Left cardiac atrium (tissue), 4 donors: Measurements from ENCODE around the gene FAM78A. TPM values are rescaled to one million over a fixed set of nuclear protein-coding genes. Genes with fewer than 3 reads are reported as not detected.
A peak's percentile ranks its signal among the peaks of the same experiment; 100 is the strongest.

Source experiments
- ATAC-seq, 2 donors: fragments of 200-7000 bp; cut with Tn5 transposase; one replicate each; pipeline ENCODE4 v1.9.1; 2020; ENCODE audit warnings: mild to moderate bottlenecking in 2 of 2, moderate library complexity in 2 of 2
- DNase-seq: peaks from one replicate; pipeline ENCODE4 v3.0.0-alpha.2; 2020
- intact Hi-C, 2 donors: fragments of 100-400 bp; cut with DNase I; formaldehyde crosslinking; loops; one replicate each; pipeline versions ENCODE4 v1.14.1 to v1.15.1; 2022 to 2023
- total RNA-seq, 2 donors: library from RNA; stranded (reverse); fragmentation: NEBNext Ultra II Directional; extraction: Animal tissue kit (Norgen Biotek cat#: 25700); gene quantifications; one replicate each; pipeline ENCODE4 v1.2.1, GENCODE V29; 2021
- donor health status: DM: no; HTN: yes; CAD: no.
- donor health status: DM: no; HTN: yes; CAD: no; lungs with severe emphysema.
- donor health status: DM: yes; HTN: yes; CAD: no.
- donor health status: Dilated cardiomyopathy.

Gene FAM78A
- total RNA-seq, 2 donors from 2014 or later, result 50.4 to 60.5 TPM

DNA sequence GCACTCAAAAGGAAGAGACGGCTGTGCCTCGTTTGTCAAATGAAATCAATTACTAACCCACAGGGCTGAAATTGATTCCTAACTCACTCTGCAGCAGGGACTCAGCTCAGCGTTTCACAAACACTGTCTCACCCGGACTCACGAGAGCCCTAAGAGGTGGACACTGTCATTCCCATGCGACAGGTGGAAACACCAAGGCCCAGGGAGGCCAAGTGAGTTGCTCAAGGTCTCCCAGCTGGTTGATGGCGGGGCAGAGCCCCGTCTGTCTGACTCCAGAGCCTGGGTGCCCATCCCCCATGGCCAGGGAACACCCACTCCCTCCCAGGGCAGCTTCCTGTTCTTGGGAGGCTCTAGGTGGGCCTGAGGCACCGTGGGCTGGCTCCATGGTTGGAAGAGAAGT lies 11.9 kb upstream of the FAM78A start:
- ATAC-seq (no peak), DNase-seq (no peak)
- intact Hi-C loops, result no loop called here

DNA sequence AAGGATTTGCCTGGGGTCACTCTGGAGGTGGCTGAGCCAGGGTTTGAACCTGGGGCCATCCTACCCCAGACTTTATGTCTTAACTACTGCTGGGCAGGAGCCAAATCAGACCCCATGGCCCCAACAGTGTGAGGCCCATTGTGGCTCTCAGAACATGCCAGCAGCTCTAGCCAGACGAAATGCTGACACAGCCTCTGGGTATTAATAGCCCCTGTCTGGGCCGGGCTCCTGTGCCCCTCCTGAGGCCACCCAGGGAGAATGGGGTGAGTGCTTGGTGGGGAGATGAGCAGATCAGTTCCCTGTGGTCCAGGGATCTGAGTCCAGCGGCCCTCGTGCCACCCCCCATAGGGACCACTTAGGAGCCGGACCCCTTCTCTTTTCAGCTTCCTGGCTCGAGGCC lies 11.0 kb upstream of the FAM78A start:
- no peak for DNase-seq

DNA sequence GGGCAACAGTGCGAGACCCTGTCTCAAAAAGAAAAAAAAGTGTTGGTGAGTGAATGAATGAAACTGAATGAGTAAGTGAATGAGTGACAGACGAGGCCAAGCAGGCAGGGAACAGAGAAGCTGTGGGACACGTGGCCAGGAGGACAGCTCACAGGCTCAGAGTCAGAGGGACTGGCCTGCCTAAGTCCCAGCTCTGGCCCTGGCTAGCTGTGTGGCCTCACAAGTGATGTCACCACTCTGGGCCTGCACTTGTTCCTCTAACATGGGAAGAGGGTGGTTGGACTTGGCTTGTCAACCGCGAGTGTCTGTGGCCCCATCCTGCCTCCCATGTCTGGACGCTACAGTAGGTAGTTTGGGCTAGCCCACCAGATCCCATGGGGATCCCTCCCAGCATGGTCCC lies 8.5 kb upstream of the FAM78A start:
- no peak for DNase-seq

More for the DNA sequence above, 11.0 kb upstream of the FAM78A start:
- no peak for ATAC-seq
- intact Hi-C loops, result no loop called here

DNA sequence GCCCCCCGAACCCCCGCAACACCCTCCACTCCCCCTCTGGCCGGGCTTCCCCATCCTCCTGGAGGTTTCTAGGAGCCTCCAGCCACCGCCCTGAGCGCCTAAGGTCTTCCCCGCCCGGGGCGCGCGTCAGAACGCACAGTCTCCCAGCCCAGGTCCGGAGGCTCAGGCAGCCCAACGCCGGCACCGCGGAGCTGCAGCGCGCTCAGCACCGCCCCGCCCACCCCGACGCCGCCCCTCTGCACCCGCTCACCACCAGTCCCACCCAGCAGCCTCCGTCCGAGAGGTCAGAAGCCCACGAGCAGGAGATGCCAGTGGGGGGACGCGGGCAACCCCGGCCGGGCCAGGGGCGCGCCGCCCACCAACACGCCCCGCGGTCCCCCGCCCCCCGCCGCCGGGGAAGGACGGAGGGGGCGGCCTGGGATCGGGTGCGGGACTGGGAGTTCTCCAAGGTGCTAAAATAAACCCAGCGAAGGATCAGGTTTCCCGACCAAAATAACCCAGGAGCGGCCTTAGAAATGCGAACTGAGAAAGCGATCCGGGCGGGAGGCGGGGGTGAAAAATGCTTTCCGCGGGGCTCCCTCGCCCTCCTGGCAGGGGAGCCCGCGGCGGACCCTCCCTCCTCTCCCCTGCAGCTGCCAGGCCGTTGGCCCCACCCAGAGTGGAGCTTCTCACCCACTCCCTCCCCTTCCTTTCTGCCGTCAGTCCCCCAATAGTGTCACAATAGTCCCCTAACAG lies 6.5 kb upstream of the FAM78A start:
- ATAC-seq (peak; percentile 48 to 56), DNase-seq (peak; percentile 63)
- intact Hi-C loops, result no loop called here

More for the DNA sequence above, 8.5 kb upstream of the FAM78A start:
- no peak for ATAC-seq
- intact Hi-C loops, result no loop called here

DNA sequence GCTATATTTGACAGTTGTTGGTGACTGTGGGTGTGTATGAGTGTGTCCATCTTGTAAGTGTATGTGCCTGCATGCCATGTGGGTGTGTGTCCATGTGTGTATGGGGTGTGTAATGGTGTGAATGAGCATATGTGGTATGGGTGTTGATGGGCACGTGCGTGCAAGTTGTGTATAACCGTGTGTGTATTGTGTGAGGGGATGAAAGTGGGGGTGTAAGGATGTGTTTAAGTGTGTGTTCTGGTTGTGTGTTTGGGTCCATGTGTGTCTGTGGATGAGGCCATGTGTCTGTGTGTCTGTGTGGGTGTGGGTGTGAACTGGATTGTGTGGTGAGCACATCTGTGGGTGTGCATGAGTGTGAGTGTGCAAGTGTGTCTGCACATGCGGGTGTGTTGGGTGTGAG lies 5.9 kb upstream of the FAM78A start:
- no peak for DNase-seq
- intact Hi-C loops, result no loop called here
- no peak for ATAC-seq

DNA sequence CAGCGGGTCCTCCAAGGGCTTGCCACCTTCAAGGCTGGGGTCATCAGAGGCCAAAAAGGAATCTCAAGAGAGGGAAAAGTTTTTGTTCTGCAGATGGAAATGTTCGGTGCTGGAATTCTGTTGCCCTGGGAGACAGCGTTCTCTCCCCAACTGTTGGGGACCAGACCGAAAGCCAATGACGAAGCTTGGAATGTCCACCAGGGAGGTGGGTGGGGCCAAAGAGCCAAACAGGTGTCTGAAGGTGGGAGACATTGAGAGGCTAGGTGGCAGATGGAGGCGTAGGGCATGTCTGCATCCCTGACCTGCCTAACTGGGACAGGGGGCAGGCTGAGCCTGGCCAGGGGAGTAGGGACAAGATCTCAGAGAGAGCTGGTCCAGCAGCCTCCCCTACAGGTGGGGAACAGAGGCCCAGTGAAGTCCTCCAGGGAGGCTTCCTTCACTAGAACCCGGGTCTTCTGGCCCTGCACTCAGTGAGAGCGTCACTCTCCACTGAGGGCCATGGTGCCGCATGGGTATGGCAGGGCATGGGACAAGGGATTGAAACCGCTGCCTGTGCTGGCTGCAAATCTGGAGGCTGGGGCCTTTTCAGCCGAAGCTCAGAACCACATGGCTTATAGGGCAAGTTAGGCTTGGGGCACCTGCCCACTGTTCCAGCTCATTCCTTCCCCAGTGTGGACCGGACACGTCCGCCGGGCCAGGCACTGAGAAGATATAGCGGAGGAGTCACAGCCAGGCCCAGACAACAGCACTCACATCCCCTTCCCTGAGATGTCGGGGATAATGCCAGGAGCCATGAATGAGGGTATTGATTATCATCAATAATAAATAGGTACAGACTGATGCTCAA lies 5.0 kb upstream of the FAM78A start:
- DNase-seq, result no peak
- intact Hi-C loops, result no loop called here
- no peak for ATAC-seq

DNA sequence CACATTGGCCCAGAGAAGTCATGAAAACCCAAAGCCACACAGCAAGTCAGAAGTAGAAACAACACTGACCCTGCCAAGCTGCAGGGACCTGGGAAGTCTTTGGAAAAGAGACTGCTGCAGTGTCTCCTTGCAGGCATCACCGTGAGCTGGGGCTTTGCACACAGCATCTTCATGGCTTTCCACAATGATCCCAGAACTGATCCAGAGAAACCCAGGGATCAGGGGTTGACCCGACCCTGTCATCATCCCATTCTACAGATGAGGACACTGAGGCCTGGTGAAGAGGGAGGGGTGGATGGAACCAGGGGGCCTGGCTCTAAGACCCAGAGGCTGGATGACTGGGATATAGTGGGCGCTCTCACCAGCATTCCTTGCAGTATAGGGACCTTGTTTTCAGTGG lies 4.3 kb upstream of the FAM78A start:
- intact Hi-C loops, result no loop called here
- ATAC-seq (no peak), DNase-seq (no peak)

DNA sequence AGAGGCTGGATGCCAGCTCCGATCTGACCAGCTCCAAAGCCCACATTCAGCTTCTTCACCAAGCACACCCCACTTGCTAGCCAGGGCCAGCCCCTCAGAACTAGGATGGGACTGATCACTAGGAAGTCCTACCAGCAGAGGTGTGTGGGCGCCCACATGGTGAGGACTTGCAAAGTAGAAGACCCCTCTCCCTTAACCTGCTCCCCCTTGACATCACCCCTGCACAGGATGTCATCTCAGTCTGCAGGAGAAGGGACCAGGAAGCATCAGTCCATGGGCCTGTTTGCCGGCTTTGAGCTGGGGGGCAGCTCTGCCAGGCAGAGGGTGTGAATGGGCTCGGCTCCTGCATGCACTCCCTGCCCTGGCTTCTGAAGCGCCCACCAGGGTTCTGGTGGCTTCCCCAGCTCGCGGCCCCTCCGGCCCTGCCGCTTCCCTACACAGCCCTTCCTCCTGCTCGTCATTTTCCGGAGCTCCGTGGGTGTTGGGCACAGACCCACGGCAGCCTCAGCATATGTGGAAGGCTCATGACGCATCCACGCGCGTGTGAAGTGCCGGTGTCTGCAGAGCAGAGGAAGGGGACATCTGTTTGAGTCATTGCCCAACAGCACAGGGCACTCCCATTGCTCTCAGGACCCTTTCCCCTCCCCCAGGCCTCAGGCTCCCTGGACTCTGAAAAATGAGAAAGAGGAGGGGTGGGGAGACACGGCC lies 3.7 kb upstream of the FAM78A start:
- ATAC-seq (no peak), DNase-seq (no peak)

DNA sequence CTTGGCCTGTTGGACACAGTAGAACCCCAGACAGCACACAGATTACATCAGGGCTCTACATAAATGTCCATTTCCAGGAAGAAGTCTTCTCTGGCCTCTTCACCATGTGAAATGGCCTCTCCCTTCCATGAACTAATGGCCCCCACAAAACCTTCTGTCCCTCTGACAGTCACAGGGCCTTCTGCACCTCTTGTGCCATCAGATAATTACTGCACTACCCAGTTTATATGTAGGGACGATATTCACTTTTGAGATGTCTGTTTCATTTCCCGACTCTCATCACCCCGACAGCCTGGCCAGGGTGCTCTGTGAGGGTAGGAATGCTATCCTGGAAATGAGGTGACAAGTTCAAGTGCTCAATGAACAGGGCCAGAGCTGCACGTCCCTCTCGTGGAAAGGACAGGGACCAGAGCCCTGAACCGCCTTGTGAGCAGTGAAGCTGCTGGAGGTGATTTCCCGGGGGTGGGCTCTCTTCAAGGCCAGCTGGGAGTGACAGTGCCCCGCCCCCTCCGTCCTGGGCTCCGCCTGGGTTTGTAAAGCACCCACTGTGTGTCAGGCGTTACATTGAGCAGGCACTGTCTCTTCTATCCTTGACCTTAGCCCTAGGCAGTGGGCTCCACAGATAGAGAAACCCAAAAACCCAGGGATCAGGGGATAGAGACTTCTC lies 3.0 kb upstream of the FAM78A start:
- peak; percentile 57 for DNase-seq
- peak in 1 of 2 donors; percentile 8 for ATAC-seq
- intact Hi-C loops, result loop anchor here (5.0 to 10.0 kb wide), 3 partner anchors 53 to 105 kb away; no protein-coding TSS in a partner anchor

More for the DNA sequence above, 3.7 kb upstream of the FAM78A start:
- intact Hi-C loops, result loop anchor here (5.0 to 10.0 kb wide), 3 partner anchors 52 to 105 kb away; no protein-coding TSS in a partner anchor

DNA sequence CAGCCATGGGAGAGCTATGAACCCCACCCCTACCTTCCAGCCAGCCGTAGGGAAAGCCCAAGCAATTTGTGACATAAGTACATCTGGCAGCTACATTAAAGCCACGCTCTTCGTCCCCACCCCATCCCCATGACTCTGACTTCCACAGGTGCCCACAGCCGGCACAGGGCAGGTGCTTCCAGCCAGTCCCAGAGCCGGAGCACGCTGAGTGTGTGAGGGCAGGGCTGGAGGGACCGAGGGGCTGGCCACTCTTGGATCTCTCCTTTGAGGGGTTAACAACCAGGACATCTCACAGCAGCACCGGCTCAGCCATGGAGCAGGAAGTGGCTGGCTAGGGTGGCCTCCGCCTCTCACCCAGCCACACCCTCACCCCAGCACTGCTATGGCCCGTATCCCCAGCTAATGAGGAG lies 2.4 kb upstream of the FAM78A start:
- DNase-seq, result no peak
- no peak for ATAC-seq
- intact Hi-C loops, result loop anchor here (5.0 to 10.0 kb wide), 3 partner anchors 54 to 104 kb away; no protein-coding TSS in a partner anchor

DNA sequence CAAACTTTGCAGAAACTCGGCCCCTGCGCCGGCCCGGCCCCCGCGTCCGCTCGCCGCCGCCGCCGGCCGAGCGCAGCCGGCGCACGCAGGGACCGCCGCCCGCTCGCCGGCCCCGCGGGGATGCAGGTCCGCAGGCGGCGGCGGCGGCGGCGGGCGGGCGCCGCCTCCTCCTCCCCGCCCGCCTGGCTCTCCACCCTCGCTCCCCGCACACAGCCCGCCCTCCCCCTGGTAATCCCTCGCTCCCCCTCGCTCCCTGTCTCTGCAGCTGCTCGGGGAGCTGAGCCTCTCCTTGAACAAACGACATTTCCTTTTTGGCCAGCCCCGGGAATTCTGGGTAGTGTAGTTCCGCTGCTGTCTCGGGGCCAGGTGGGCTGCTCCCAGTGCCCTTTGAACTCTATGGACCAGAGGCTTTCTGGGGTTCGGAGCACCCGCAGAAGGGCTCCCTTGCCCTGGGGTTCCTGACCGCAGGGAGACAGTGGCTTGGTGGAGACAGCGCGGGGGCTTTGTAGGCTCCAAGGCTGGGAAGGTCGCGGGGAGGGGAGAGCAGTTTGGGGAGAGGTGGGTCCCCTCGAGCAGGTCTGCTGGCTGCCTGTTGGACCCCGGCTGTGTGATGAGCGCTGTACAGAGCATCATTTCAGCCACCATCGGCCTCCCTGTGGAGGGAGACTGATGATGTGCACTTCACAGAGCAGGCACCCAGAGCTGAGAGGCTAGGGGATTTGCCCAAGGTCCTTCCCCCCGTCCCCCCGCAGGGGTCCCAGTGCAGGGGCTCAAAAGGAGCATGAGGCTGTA lies 1.8 kb upstream of the FAM78A start:
- DNase-seq, result peak; percentile 88
- intact Hi-C loops, result loop anchor here (5.0 to 10.0 kb wide), 3 partner anchors 54 to 103 kb away; no protein-coding TSS in a partner anchor
- ATAC-seq, result peak; percentile 54 to 64

DNA sequence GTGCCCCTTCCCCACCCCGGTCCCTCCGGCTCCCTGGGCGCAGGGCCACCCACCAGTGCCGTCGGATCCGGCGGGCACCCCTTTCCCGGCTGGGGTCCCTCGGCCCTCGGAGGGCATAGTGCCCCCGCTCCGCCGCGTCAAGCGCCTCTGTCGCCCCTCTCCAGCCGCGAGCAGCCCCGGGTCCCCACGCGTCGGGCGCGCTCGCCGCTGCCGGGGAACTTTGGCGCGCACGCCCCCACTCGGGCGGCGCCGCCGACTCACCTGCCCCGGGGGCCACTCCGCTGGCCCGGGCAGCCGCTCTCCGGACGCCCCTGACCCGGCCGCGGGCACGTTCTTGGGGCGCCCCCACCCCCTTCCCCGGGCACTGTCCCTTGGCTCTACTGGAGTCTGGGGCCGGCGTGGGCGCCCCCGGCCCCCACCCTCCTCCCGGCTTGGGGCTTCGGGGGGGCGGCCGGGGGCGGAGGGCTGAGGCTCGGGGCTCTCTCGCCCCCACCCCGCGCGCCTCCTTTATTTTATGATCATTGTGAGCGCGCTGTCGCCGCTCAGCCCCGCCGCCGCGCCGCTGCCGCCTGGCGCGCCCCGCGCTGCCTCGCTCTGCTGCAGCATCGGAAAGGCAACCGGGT lies 1.1 kb upstream of the FAM78A start:
- DNase-seq, result no peak
- ATAC-seq, result peak in 1 of 2 donors; percentile 5
- intact Hi-C loops, result loop anchor here (5.0 to 10.0 kb wide), 3 partner anchors 55 to 103 kb away; no protein-coding TSS in a partner anchor

DNA sequence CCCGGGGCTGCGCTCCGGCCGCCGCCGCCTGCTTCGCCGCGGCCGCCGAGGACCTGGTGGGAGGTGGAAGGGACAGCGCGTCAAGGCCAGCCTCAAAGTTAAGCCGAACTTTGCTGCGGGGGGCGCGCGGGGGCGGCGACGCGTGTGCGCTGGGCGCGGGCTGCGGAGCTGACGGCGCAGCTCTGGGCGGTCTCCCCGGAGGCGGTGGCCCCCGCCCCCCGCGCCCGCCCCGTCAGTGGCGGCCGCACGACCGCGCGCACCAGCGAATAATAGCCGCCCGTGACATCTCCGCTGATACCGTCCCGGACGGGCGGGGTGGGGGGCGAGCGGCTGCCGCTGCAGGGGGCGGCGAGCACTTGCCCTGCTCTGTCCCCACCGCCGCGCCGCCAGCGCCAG lies 579 bp upstream of the FAM78A start:
- ATAC-seq, result peak; percentile 11 to 21
- DNase-seq, result peak; percentile 63
- intact Hi-C loops, result loop anchor here (5.0 to 10.0 kb wide), 3 partner anchors 55 to 102 kb away; no protein-coding TSS in a partner anchor

DNA sequence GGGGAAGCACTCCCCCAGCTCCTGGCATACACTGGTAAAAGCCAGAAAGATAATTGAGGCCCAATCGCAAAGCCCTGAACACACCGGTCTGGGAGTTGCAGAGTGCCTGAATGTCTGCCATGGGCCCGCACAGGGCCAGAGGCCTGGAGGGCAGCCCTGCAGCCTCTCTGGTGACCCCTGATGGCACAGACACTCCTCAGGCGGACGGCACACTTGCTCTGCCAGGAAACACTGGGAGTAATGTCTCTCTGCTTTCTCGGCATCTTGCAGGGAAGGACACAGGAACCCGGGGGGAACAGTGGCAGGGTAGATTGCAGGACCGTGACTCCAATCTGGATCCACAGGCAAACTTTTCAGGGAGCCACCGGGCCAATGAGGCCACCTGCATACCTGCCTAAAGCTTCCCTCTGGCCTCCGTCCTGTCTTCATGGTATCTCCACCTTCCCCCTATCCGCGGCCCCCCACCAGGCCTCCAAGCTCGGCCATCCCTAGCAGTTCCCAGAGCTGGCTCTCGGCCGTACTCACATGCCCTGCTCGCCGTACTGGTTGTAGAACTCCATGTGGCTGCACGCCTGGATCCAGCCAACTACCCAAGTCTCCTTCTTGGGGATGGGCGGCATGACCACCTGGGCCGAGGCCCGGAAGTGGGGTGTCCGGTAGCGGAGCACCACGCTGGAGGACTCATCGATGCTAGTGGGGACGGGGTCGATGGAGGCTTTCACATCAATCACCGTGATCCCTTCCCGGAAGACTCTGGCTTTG lies 797 bp downstream of the FAM78A start:
- intact Hi-C loops, result loop anchor here (5.0 to 10.0 kb wide), 3 partner anchors 57 to 101 kb away; no protein-coding TSS in a partner anchor
- DNase-seq (peak; percentile 58), ATAC-seq (peak; percentile 35 to 47)

DNA sequence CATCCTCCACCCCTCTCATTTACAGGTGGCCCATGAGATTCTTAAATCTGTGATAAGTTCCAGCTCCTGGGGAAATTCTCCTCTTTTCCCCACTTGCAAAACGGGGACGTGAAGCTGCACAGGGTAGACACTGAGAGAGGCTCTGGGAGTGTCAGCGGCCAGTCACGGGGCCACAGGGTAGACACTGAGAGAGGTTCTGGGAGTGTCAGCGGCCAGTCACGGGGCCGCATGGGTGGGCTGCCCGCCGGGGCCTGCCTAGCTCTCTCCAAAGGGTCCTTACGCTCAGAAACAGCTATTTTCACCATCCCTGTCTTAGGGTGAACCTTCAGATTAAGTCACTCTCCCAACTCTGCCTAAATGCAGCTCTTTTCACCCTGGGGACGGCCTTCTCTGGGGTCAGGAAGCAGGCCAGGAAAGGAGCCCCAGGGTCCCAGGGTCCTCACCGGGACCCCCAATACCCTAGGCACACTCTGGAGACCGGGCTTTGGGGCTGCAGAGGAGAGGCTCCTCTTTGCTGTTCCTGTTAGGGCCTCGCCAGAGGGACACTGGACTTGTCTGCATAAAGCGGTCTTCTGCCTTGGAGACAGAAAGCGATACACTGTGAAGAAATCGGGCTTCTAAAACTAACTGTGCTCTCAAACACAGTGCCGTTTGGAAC lies 1.5 kb downstream of the FAM78A start:
- intact Hi-C loops, result loop anchor here (5.0 to 10.0 kb wide), 5 partner anchors 38 to 100 kb away; no protein-coding TSS in a partner anchor
- DNase-seq (peak; percentile 56), ATAC-seq (peak; percentile 41 to 49)
